ENCODE data around the gene DGKI. TPM values are rescaled to one million over a fixed set of nuclear protein-coding genes. Genes with fewer than 3 reads are reported as not detected.
"Not testable (repeated sequence)": the region's sequence is repeated elsewhere in the genome, so short reads cannot be mapped to it uniquely, and the experiment has no call there.

The DGKI gene
- polyA plus RNA-seq, 1 donor, result 1.6 TPM

- DNase-seq, result no peak
Measured at GRCh38 chr7:137471128-137471527, 375.6 kb downstream of the DGKI start.

GRCh38 chr7:137469858-137470257 is 376.9 kb downstream of the DGKI start:
- DNase-seq, result no peak

- no peak for DNase-seq
Measured at GRCh38 chr7:137469191-137469811, 377.5 kb downstream of the DGKI start.

- DNase-seq, result no peak
Measured at GRCh38 chr7:137462847-137463246, 383.9 kb downstream of the DGKI start.

- no peak for DNase-seq
Measured at GRCh38 chr7:137462074-137462715, 384.6 kb downstream of the DGKI start.

GRCh38 chr7:137458399-137458798 is 388.4 kb downstream of the DGKI start:
- DNase-seq, result no peak

- peak; percentile 28 for DNase-seq
Measured at GRCh38 chr7:137454767-137455166, 392.0 kb downstream of the DGKI start.

DNA sequence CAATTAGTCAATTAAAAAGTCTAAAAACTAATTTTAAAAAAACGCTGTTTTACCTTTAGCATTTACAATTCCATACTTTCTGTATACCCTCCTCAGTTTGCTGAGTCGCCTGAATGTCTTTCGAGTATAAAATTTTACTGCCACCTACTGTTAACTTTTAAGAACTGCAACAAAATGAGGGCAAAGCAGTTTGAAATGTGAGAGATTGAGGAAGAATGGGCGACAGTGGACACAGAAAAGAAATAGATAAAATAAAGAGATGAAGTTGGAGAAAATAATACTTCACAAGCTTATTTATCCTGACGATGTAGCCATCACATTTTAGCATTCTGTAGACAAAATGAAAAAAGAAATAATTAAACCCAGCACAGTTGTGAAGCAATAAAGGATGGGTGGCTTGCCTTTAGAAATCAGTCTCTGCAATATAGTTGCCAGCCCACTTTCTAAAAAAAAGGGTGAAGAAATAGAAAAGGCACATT is 392.5 kb downstream of the DGKI start:
- peak; percentile 59 for DNase-seq

DNA sequence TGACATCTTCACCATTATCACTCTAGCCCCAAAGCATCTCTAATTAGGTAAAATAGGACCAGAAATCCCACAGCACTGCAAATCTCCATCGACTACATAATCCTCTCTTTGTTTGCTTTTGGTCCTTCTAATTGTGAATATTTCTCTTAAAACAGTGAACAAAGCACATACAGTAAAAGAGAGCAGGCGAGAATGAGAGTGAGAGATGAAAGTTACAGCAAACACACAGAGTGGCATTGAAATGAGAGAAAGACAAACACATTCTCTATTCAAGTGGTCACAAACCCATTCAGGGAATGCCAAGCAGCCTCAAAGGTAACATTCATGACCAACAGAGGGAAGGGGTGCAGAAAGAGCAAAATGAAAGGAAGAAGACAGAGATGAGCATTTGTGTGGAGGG is 393.4 kb downstream of the DGKI start:
- no peak for DNase-seq

GRCh38 chr7:137449016-137449415 is 397.8 kb downstream of the DGKI start:
- DNase-seq, result no peak

GRCh38 chr7:137448572-137448971 is 398.2 kb downstream of the DGKI start:
- not testable (repeated sequence) for DNase-seq

GRCh38 chr7:137446025-137446424 is 400.7 kb downstream of the DGKI start:
- no peak for DNase-seq

- DNase-seq, result no peak
Measured at GRCh38 chr7:137445268-137445667, 401.5 kb downstream of the DGKI start.

DNA sequence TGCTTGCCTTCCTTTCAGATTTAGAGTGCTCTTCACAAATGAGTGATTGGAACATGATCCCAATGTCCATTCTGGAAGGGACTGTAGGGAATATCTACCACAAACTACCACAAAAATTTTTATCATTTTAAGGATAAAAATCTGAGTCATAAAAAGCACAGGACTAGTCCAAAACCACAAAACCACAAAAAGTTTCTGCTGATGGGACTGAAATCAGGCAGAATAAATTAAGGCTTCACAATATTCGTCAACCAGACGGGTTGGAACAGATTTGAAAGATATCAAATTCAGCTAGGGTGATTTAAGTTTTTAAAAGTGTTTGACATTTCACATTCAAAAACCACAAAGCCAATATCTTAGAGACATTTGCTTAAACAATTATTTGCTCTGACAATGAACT is 403.2 kb downstream of the DGKI start:
- no peak for DNase-seq

DNA sequence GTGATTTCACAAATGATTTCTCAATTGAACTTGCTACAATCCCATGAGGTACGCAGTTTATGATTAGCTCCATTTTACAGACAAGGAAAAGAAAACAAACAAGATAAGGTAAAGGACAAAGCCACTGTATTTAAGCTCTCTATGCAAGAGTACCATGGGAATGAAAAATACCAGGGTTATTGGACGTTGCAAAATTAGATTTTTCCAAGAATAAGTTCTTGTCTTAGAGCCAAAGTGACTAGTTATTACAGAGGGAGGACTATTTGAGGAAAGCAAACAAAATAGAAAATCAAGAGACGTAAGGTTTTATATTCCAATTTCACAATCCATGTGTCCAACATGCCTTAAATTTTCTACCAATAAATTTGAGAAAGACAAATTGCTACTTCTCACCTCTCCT is 405.3 kb downstream of the DGKI start:
- DNase-seq, result no peak

- peak; percentile 21 for DNase-seq
Measured at GRCh38 chr7:137439829-137440825, 406.6 kb downstream of the DGKI start.

GRCh38 chr7:137434946-137435345 is 411.8 kb downstream of the DGKI start:
- no peak for DNase-seq

DNA sequence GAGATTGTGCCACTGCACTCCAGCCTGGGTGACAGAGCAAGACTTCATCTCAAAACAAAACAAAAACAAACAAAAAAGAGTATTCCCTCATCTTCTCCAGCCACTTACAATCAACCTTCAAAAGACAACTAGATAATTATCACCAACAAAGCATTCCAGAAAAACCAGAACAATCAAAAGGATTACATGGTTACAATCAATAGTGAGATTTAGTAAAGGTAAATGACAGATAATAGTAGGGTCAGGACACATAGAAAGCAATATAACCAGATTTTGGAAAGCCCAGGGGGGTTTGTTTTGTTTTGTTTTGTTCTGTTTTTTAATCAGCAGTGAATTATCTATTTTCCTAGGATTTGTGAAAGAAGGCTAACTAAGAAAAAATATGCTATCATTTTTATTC is 412.2 kb downstream of the DGKI start:
- no peak for DNase-seq

DNA sequence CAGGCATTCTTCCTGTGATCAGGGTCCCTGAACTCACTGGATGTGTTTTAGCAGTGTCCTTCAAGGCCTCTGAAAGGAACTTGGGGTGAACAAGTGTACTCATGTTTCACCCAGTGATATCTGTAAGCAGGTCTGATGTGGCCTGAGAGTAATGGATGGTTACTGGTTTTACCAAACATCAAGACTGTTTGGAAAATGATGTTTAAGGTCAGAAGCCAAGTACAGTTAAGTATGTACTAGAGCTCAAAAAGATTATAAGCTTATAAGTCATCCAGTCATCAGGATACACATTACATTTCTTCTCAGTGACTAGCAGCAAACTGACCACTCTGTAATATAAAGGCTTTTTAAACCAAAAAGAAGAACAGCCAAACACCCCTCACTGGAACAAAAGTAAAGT is 423.5 kb downstream of the DGKI start:
- no peak for DNase-seq

- no peak for DNase-seq
Measured at GRCh38 chr7:137421366-137421765, 425.4 kb downstream of the DGKI start.

- no peak for DNase-seq
Measured at GRCh38 chr7:137418841-137419240, 427.9 kb downstream of the DGKI start.

GRCh38 chr7:137417464-137417863 is 429.3 kb downstream of the DGKI start:
- DNase-seq, result no peak

DNA sequence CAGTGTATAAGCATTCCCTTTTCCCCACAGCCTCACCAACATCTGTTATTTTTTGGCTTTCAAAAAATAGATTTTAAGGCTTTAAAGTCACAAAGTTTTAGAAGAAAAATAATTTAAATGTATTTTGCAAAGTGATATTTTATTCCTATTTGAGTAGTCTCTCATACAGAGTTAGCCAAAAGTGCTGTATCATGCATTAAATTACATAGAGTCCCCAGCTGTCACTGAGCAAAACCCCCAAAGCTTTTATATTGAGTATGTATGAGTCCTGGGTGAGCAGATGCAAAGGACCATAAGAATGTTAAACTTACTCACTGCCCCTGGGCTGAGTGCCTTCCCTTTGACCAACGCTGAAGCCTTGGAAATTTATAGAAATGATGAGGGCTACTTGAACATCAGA is 432.9 kb downstream of the DGKI start:
- no peak for DNase-seq

Data from left kidney (tissue), 2 donors.